DLD1 (cell line): ENCODE measurements around the gene FSTL4.

Source experiments
- in situ Hi-C: cut with HindIII; loops from 2 replicates; pipeline ENCODE4 v1.10.0; 2017; ENCODE audit warnings: low sequenced_read_pairs

Gene FSTL4

DNA sequence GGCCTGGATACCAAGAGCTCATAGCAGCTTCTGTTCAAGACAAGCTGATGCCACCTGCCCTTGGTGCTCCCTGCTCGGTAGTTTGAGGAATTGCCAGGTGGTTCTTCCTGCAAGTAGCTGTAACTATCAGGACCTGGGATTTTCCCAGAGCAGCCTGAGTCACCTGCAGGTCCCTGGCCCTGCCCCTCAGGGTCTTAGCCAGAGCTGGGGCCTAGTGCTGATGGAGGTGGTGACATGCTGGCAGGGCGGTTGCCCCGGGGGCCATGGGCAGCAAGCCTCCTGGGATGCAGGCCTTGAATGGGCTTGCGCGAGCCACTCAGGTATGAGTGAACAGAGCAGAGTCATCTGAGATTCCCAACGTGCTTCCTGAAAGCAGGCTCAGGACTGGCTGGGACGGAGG is 298.3 kb downstream of the FSTL4 start:
- in situ Hi-C loops: no loop called here

DNA sequence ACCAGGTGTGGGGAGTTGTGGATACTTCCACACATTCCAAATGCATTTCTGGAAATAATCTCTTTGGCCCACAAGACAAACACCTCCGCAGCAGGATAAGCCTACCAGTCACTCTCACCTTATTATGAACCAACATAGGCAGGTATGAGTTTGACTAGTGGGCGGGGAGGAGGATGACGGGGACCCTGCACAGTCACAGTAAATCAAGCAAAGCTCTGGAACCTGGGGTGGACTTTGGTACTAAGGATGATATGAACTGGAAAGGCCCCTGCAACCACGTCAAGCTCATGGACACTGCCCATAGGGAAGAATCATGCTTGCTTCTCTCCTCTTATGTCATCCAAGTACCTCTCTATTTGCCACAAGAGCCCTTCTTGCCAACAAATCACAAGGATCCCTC is 301.2 kb downstream of the FSTL4 start:
- in situ Hi-C loops: no loop called here

DNA sequence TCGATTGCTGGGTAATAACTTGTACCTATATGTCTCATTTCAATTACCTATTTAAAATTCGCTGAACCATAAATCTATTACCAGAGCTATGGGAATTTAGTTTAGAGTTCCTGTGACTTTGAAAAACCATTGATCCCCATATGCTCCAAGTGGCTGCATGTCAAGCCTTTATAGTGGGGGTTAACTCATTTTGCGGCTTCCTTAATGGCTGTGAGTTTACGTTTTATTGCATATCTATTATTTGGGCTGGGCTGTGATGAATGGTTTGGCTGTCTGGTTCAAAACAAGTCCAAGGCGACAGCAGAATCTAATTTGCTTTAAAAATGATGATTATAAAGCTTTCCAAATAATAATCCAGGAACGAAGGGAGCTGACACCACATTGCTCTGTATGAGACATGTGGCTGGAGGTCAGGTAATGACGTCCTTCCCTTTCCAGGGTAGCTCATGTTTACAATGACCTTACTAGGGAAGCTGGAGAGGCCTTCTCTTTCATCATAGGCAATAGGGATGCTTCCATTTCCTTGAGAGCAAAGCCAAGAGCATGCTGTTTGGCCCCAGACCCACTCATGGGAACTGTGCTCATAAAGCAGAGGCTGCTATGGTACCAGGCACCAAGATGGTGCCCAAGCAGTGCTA is 302.2 kb downstream of the FSTL4 start:
- in situ Hi-C loops: no loop called here

DNA sequence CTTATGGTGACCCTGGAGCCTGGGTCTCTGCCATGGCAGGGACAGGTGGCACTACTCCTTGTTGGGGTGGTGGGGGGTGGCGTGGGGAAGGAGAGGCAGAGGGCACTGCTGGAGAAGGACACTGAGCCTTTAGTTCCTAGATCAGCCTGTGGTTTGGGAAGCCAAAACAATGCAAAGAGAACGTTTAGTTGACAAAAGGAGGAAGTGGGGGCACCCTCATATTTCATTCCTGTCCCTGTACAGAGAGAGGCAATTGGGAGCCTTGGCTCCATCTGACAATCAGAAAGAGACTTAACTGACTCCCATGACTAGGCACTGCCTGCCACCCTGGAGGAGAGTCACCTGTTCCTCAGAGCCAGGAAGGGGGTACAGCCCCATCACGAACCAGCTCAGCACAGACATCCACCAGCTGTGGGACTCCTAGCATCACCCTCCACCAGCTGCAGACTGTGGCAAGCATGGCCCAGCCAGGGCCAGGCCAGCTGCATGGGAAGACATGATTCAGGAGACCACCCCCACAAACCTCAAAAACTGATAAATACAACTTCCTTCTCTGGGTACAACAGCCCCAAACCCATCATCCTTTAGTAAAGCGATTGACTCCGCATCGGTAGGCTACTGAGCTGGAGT is 303.1 kb downstream of the FSTL4 start:
- in situ Hi-C loops: no loop called here

DNA sequence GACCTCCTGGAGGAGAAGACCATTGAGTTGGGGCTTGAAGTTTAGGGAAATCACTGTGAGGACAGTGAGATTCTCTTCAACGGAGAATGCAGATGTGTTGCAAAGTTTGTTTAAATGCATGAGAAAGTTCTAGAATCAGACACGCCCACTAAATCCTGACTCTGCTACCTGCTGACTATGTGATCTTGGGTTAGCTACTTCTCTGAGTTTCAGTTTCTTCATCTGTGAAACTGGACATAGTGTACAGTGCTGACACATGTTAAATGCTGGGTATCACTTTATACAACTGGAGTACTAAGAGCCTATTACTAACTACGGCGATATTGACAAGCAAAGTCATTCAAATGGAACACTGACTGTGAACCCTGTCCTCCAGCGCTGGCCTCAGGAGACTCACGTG is 305.1 kb downstream of the FSTL4 start:
- in situ Hi-C loops: no loop called here

DNA sequence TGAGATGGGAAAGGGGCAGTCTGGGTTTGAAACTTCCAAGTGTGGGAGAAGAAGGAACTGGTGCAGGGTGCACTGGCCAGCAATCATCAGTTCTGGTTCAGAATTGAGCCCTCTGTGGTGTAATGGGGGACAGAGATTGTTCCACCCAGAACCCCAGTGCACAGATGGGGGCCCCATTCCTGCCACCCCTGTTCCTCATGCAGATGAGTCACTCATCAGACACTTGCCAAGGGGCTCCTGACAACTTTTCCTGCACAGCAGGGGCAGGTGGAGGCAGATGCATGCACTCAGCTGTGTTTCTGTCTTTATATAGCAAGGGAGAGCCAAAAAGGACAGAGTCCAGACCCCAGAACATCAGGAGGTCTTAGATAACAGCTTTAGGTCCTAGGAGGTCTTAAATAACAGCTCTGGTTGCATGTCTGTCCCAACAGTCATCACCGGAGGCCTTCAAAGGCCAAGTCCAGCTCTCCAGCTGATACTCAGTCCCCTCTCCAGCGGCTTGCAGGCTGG is 307.6 kb downstream of the FSTL4 start:
- in situ Hi-C loops: no loop called here

DNA sequence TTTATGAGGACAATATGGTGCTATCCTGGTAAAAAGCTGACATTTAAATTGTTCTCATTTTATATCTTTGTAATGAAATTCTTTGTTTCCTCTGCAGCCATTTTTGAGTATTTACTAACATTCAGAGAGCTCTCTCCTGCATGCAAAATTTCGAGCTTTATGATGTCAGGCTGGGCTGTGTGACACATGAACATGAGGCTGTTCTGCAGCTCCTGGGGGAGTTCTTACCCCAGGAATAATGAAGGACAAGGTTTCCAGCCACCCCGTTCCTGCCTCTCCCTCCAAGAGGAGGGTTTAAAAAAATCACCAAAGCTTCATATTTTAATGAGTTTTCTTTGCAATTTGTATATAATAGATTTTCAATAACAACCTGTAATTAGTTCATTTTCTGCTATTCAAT is 308.2 kb downstream of the FSTL4 start:
- in situ Hi-C loops: no loop called here

DNA sequence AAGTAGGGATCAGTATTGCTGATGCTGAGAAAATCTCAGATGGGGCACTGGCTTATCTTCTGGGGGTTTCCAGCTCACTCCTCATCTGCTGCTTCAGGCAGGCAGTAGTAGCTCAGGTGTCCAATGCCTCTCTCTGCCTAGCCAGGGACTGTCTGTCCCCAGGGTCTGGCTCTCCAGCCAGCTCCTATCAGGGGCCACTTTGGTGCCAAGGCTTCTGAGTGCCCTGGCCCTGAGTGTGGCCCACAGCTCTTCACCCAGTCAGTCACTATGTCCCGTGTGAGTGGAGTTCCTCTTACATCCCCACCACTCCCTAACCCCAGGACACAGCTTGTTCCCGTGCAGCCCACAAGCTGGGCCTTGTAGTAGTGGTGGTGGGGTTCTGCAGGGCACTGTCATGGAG is 309.0 kb downstream of the FSTL4 start:
- in situ Hi-C loops: no loop called here

DNA sequence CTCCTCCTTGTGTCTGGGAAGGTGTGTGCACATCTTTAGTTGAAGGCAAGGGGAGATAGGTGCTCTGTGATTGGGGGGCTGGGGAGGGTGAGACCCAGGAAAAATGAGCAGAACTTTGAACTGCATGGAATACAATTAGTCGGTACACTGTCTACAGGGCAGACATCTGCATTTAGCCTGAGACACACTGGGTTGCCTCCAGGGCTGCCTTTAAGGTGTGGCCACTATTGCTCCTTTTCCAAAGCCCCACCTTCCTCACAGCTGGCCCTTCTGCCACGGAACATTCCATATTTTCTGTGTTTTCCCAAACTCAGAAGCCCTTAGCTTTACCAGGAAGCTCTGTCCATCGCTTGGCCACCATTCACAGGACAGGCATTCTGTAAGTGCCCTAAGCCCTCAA is 312.6 kb downstream of the FSTL4 start:
- in situ Hi-C loops: no loop called here

DNA sequence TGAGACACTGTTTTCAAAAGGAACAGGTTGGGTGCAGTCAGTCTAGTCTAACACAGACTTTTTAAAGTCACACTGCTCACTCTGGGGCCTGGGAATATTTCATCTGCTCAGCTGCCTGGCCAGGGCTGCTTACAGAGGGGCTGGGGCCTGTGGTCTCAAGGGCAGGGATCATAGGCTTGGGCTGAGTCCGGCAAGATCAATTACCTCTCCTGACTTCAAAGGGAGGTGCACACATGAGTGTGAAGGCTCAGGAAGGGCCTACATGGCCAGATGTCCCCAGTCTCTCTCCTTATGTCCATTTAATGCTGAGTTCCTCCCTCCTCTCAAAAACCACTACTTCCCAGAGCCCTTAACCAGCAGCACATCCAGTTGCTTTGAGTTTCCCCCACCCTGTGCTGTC is 313.3 kb downstream of the FSTL4 start:
- in situ Hi-C loops: no loop called here

DNA sequence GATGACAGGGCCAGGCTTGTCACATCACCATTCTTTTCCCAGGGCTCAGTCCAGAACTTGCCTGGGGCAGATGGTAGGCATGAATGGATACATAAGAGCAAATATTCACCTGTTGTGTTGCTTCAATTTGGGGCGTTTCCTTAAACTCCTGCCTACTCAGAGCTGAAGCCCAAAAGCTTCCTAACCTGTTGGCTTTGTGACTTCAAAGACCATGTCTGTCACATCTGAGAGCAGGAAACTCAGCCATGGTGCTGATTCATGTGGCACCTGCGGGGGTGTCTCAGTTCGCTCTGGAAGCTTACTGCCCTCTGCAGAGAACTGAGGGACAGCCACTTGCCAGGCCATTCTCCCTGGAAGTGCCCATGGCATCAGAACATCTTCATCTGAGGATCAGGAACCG is 313.9 kb downstream of the FSTL4 start:
- in situ Hi-C loops: no loop called here

DNA sequence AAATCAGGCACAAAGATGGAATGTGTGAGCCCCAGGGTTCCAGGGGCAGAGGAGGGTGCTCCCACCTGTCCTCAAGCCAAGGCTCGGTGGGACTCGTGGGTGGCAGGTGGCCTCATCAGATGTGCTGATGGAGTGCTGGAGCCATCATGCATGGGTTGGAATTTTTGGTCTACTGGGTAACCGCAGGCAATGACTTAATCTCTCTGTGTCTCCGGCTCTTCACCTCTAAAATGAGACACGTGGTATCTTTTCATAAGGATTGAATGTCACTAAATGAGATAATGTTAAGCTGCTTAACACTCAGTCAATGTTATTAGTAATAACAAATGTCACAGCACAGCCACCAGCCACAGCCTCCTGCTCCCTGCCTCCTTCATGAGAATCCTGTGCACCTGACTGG is 315.0 kb downstream of the FSTL4 start:
- in situ Hi-C loops: no loop called here

DNA sequence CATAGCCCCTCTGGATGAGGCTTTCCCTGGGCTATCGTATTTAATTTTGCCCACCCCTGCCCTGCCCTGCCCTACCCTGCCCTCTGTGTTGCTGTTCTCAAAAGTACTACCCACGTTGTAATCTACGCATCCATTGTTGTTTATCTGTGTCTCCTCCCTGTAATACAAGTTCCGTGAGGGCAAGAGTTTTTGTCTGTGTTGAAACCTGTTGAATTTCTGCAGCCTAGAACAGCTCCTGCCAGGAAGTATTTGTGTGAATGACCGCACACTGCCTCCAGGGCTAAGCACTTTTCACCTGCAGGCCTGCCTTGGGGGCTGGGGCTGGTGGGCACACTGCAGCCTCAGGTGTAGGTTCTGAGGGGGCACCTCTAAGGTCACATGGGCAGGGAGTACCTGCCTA is 315.7 kb downstream of the FSTL4 start:
- in situ Hi-C loops: no loop called here

DNA sequence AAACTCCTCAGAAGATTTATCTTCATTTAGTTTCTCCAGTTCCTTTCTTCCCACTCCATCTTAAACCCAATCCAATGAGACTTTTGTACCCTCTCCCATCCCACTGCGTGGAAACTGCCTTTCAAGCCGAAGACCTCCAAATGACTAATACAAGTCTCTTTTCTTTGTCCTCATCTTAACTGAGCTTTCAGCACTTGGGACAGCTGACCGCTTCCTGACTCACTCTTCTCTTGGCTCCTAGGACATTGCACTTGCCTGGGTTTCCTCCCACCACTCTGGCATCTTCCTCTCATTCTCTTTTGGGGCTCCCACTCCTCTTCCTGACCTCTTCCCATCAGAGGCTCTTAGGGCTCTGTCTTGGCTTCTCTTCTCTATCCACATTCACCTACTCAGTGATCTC is 316.8 kb downstream of the FSTL4 start:
- in situ Hi-C loops: no loop called here

DNA sequence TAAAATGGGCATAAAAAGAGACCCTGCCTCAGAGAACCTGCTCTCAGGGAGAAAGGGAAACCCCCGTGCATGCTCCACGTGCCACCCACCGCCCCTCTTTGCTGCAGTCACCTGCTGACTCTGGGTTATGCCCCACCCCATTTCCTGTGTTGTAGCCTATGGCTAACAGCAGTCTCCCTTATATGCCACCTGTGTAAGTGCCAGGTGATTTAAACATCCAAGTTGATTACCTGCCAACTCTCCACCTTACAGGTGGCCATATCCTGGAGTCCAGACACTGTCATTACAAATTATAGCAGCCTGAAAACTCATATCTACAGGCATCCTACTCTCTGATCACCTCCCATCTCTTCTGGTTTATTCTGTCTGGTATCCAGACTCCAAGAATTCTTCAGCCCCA is 318.0 kb downstream of the FSTL4 start:
- in situ Hi-C loops: no loop called here

DNA sequence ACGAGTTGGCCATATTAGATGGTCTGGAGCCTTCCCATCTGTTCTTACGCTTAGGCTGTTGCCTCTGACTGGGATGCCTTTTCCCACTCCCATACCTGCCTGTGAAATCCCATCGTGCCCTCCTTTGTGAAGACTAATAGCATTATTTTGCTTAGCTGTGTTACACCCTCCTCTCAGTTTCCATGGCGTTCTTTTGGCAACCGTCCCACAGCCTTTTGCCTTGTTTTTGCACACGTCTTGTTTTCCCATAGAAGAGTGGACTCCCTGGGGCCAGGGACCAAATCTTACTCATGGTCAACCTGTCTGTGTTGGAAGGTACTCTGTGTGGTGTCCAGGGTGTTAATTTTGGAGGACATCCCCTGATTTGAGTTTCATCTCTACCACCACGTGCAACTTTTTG is 318.4 kb downstream of the FSTL4 start:
- in situ Hi-C loops: no loop called here

DNA sequence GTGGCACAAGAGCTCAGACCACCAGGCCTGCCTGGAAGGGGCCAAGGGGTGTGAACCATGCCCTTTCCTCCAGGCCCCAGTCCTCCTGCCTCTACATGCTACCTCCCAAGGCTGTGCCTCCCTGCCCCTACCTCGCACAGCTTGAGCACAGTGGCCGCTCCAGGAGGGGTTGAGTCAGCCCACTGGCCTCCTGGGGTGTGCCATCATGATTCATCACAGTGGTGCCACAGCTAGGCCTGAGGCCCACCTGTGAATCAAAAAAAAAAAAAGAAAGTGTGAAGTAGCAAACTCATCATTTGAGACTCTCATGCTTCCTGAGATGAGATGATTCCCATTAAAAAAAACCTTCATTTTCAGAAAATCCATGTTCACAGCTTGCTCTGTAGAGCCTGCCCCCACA is 320.0 kb downstream of the FSTL4 start:
- in situ Hi-C loops: no loop called here

DNA sequence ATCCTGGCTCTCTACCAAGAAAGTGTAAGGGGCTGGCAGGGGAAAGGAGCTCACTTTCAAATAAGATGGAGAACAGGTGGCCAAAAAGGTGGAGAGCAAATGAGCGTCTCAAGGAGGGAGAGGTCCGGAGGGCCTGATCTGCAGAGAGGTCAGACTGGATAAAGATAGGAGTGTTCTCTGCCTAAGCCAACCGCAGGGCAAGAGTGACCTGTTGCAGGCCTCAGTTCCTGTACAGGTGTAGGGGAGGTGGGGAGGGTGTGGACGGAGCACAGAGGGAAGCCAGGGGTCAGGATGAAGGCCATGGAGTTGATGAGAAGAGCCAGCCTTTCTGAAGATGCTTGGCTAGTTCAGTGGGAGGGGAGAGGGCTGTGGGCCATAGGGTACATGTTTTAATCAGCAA is 320.8 kb downstream of the FSTL4 start:
- in situ Hi-C loops: no loop called here

DNA sequence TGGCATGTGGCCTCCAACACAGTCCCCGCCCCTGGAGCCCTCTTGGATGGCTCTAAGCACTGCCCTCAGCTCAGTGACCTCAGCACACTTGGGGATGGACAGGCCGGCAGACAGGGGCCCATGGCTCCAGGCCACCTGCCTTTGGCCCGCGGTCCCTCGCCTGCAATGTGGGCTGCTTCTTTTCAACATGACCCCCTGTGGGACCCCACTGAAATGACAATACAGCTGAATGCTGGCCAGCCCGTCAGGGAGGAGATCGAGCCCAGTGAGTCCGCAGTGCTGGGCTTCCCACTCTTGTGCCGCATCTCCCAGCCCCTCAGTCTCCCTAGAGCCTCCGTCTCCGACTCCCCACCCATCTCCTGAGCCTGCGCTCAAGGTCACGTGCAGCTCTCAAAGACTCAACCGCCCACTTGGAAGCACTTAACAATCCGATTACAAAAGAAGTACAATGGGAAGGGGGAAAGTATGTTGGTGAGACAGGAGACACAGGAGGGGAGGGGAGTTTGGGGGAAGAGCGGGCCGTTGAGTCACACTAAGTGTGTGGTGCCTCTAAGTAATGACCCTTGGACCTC is 321.6 kb downstream of the FSTL4 start:
- in situ Hi-C loops: no loop called here

DNA sequence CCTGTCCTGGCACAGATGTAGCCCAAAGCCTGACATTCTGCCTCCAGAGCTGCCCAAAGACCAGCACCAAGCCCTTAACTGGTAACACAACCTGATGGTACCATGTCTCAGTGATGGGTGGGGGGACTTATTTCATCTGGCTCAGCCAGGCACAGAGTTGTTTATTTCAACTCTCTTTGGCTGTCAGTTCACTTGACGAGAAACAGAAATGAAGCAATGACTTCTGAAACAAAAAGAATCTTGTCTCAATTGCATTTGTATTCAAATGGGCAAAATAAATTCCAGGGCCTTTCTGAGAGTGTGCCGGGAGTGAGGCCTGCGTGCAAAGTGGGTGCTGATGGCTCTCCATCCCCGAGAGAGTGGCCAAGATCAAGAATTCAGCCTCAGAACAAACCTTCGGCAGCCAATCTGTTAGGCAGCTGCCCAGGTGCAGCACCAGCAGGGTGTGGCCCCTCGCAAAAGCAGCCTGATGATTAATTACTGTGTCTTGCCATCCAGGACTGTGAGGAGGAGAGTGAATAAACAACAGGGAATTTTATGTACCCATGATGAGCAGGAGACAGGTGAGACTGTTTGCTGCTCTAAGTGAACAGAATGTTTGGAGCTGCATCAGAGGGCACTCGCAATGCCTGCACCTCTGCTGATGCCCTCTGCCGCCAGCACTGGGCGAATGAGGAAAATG is 322.5 kb downstream of the FSTL4 start:
- in situ Hi-C loops: no loop called here

DNA sequence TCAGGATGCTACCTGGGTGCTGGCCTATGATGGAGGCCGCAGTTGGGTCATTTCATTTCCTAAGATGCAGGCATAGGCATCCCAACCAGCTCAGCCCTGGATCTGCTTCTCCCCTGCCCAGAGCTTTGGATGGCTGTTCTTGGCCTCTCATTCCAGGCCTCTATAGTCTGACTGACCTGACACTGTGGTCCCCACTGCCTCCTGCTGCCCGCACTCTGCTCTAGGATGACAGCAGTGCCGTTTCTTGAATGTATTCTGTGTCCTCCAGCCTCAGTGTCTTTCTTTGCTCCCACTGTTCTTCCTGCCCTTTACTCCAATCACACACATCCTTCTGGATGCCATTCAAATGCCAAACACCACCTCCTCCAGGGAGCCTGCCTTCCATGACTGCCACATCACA is 324.8 kb downstream of the FSTL4 start:
- in situ Hi-C loops: no loop called here

DNA sequence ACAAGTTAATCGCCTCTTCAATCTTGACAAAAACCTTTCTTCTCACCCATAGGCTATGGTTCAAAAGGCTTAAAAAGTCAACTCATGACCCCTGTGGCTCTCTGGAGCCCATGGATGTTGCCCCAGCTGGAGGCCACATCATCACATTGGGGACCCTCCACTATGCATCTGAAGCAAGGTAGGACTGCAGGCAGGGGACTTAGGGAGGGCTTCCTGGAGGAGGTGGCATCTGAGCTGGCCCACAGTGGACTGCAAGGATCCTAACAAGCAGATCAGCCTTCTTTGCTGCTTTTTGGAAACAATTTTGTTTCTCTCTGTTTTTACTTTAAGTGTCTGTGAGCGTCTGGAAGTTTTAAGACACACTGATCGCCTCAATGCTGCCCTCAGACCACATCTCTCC is 325.9 kb downstream of the FSTL4 start:
- in situ Hi-C loops: no loop called here
